SKM-1 treated with dmso at 0.1 percent for 144 hours (cell line): ENCODE results near the gene MECP2.

ENCODE experiments used
- DNase-seq: peaks from one replicate; lab custom pipeline; 2025; ENCODE audit not compliant: unreplicated experiment; lab: John Stamatoyannopoulos, UW

The MECP2 gene

DNA sequence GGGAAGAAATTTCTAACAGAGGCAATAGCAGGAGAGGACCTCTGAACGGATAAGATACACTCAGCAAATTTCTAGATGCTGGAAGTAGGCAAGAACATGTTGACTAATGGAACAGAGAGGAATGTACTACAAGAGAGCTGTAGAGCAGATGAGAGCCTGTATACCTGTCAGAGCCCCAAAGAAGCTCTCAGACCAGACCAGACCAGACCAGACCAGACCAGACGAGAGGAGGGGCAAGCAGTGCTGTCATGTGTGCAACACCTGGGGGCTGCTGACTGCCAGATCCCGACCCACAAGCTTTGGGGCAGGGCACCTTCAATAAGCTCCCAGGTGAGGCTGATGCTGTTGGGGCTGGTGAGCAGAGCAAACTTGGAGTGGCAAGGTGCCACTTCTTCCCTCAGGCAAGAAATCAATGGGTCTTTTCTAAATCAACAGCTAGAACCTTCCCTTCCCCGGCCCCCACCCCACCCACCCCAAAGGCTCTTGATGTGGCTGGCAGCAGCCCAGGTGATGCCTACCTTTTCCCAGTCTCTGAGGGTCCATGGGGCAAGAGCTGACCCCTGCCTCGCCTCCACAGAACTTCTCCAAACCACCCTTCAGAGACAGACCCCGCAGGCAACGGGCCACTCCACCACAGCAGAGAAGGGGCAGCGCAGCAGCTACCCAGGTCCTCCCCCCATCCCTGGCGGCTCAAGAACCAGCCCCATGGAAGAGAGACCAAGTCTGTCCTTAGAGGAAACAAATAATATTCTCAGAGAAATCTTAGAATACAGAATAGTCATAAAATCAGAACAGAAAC, 32.7 kb downstream of the MECP2 start:
- DNase-seq = no peak

DNA sequence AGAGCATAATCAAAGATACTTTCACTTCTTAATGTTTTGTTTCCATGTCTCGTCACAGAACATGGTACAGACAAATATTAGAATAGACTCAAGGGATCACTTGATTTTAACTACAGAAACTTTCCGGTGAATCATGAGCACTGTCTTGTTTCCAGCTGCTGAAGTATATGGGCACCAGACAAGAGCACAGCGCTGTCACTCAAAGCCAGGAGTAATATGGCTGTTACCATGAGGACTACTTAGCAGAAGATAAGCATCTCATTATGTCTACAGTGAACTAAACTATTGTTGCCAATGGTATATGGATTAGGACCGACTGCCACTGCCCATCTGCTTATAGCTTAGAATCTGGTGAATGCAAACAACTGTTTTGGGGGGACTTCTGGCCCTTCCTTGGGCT, 34.3 kb downstream of the MECP2 start:
- no peak for DNase-seq

DNA sequence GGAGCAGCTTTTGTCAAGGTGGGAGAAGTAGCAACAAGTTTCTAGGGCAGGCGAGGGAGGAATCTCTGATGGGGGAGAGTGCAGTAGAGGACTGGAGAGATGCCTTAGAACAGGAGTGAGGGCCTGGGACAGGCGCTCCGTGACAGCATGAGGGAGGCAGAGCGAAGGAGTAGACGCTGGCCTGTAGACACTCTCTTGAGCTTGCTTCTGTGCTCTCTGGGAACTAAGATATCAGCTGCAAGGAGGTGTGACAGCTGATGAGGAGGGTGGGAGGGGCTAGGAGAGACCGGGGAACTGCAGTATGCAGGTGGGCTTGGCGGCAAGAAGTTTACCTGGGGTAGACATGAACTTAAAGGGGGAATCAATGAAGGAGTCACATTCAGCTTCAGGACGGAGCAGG, 35.7 kb downstream of the MECP2 start:
- DNase-seq = no peak

DNA sequence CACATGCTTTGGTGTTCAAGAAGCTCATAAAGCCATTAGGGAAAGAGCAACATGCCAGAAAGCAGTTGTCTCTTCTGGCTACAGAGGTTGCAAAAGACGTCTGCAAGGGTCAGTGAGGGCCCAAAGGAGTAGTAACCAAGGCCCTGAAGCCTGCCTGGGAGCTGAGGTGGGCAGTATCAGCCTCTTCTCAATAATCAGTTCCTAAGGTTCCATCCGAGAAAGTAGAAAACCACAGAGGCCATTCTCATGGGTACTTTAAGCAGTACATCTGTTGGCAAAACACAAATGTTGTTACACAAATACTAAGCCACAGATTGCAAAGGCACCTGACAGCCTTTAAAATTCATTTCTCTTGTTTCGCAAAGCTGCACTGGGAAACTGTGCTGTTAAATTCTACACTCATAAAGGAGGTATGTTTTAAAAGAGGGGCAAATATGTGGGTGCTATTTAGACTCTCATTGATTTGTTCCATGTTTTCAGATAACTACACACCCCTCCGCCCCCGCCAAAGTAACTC, 37.7 kb downstream of the MECP2 start:
- DNase-seq = no peak

DNA sequence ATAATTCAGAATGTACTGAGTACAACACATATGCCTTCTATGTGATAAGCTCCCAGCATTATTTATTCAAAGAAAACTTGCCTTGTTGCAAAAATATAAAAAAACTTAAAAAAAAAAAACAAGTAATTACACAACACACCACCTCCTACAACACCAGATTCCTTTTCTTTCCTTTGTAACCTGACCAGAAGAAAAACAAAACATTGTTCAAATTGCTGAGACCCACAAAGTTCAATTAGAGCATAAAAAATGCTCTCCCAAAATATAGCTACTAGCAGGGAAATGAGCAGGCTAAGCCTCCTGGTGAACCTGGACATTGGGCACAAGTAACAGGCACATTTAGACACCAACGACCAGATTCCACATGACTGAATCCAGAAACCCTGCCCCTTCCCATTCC, 38.3 kb downstream of the MECP2 start:
- no peak for DNase-seq

DNA sequence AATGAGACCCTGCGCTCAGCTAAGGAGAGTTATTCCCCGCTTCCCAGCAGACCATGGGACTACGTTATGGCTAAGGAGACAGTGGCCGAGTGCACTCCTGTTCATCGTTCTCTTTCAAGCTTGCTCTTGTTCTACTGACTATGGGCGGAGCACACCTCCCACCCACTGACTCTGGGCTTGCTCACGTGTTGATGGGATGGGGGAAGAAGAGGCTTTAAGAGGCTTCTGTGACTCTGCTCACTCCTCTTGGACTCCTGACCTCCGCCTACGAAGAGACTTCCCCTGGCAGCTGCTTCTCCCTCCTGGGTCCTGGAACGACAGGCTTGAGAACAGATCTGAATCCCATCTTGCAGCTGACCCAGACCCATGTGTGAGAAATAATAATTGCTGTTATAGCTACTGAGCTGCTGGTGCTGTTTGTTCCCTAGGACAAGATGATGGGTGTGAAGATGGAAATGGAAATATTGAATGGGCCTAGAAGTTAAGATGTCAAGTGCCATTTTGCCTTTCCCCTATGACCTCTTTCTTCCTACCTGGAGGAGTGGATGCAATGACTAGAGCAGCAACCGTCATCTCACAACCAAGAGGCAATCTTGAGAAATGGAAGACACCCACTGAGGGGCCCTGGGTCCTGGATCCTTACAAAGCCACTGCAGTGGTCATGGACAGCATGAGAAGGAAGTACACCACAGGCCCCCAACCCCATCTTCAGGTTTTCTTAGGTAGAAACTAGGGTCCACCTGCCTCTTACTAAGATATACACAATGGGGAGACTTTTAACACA, 39.1 kb downstream of the MECP2 start:
- DNase-seq = no peak

DNA sequence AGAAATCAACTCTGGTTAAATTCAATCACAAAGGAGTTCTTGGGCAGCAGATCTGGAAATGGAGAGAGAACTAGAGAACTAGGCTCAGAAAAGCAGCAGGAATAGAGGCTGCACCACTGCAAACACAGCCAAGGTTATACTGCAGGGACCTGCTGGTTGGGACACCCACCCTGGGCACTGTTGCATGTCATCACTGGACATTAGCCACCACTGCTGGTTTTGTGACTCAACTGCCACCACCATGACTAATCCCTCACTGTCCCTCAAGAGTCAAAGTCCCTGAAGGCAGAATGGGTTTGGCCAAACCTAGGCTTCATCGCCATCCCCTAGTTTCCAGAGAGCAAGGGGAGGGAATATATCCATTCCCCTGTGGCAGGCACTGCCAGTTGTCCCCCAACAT, 39.7 kb downstream of the MECP2 start:
- DNase-seq = no peak

DNA sequence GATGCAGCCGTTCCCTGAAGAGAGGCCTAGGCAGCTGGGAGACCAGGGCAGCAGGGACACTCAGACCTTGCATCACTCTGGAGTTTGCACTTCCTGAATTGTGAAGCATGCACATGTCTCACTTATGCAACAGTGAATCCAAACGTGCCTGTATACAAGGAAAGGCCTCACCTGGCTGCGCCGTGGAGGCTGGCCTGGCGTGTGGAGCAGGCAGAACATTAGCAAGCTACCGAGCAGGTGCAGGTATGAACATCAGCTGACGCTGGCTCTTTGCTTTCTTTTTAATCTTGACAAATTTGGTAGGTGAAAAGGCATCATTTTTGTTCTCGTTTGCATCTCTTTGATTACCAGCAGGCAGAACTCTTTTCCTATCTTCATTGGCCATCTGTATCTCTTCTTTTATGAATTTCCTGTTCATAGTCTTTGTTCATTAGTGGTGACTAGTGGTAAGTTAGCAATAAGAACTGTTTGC, 40.7 kb downstream of the MECP2 start:
- DNase-seq = peak; percentile 18

DNA sequence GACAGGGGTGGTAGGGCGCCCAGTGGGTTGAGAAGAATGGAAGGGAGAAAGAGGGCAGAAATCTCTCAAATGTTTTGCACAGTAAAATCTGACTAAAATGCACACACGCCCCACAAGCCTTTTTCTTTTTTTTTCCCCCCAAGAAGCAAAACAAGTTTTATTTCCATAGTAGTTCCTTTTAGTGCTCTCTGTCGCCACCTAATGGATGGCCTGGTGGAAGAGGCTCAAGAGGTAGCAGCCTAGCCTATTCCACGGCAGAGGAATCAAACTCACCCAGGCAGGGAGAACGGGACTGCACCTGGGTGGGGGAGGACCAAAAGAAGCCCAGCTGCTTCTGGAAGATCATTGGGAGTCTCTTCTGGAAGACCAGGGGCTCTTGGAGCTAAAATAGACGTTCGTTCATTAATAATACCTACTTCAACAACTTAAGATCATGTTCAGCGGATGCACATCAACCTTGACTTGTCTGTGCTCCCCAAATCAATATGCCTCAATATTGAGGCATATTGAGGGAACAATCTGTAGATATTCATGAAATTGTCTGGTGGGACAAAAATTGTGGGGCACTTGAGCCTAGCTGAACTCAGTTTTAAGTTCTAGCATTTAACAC, 46.2 kb downstream of the MECP2 start:
- DNase-seq = no peak

DNA sequence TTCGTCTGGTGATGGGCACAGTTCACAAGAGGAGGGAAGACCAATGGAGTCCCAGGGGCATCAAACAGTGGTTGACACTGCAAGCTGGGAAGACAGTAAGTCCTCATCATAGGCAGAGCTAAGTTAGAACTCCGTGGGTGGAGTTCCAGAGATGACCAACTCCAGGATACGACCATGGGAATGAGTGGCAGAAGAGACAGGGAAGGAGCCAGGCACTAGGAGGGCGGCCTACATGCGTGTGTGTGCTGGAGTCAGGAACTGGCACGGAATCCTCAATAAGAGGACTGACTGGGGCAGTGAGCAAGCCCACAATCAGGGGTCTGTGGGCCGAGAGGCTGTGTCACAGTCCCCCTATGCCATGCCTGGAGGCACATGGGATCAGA, 47.4 kb downstream of the MECP2 start:
- no peak for DNase-seq

DNA sequence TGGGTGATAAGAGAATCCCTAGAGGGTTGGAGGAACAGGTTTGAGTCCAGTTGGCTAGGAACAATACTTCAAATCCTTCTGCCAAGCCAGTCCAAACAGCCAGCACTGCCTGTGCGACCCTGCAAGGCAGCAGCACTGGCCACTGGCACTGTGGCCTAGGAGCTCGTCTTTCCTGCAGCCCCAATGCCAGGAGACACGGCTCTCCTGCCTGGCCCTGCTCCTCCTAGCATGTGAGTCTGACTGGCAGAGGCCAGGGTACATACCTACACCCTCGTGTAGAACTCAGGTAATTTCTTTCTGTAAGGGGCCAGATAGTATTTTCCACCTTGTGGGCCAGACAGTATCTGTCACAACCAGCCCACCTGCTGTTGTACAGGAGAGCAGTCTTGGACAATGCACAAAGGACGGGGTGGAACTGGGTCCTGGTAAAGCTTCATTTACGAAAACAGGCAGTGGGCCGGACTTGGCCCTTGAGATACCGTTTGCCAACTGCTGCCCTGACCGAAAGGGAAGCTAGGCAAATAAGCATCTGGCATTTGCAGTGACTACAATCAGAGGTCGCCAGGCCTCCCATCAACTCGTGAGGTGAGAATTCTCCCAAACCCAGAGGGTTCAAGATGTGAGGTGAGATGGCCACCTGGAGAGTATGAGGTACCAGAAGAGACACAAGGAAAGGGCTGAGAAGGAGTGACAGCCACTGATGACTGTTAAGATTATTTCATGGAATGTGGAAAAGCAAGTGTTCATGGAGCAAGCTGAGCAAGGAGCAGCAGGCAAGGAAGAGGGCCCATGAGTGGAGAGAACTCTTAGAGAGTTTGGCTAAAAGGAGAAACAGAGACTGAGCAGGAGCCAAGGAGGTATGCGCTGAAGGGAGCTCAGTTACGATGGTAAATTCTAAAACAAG, 48.1 kb downstream of the MECP2 start:
- DNase-seq = no peak

DNA sequence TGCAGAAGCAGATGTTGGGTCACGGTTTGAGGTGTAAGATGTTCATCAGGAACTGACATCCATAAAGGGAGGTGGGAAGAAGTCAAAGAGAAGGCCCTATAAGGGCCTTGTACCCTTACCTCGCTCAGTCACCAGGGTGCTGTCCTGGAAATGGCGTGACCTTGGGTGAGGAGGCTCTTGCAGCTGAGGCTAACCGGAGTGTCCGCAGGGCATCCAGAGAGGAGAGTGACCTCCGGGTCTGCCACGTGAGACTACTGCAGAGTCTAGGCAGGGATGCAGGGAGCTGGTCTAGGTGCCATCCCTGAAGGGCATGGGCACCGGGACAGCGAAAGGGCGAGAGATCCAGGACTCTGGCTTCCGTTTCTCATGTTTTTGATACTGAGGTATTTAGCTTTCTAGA, 49.1 kb downstream of the MECP2 start:
- no peak for DNase-seq

DNA sequence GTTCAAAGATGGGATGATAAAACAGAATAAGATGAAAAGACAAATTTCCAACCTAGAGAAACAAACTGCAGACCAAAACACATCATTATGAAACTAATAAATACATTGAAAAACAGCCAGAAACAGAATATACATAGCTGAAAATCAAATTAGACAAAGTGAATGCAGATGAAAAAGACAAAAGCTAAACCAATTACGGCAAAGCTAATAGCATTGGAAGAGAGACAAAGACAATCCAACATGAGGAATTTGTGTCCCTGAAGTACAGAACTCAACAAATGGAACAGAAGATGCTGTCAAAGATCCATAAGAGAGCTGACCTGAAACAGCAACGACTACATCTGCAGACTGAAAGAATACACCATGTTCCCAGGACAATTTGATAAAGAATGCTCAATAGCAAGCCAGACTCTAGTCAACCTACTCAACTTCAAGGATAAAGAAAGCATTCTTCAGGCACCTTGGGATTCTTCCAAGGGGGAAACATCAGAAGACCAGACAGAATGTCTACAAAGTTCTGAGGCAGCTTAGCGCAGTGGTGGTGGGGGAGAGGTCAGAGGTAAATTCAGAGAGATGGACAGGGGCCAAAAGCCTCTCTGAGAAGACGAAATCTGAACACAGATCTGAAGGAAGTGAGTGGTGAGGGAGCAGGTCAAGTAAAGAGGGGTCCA, 50.4 kb downstream of the MECP2 start:
- DNase-seq = no peak

DNA sequence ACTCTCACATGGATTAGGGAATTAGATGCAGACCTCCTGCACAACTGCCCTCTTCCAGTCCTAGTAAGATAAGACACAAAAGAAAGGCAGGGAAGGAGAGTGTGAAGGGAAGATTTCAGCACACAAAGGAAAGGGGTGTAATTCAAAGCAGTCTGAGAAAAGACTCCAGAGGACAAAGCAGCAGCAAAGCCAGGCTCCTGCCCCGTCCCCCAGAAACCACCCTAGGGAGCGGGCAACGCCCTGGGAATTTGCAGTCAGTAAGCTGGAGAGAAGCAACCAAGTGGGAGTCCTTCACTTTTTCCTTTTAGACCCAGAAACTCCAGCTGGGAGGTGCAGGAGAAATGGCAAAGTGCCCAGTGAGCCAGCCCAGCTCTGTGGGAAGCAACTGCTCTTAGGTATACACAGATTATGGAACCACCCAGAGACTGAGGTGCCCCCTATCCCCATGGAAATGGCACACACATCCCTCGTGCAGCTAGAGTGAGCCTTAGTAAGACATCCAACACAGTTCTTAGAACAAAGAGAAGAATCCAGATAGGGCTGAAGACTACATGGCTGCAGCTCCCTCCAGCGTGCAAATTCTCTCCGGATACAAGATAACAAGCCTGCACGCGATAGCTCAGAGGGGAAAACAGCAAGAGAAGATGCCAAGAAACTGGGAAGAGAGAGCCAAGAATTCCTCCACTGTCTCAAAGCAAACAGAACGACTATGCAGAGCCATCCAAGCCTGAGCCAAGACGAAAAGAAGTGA, 51.3 kb downstream of the MECP2 start:
- no peak for DNase-seq

DNA sequence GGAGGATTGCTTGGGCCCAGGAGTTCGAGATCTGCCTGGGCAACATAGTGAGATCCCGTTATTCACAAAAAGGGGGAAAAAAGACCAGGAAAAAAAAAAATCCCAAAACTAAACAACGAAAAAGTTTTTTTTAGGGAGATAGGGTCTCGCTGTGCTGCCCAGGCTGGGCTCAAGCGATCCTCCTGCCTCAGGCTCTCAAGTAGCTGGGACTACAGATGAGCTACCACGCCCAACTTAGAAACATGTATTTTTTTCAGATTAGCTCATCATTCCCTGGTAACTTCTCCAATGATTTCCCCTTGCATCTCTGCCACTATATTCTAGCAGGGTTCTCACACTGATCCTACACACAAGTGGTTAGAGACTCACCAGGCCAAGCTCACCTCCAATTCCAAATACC, 53.4 kb downstream of the MECP2 start:
- no peak for DNase-seq

DNA sequence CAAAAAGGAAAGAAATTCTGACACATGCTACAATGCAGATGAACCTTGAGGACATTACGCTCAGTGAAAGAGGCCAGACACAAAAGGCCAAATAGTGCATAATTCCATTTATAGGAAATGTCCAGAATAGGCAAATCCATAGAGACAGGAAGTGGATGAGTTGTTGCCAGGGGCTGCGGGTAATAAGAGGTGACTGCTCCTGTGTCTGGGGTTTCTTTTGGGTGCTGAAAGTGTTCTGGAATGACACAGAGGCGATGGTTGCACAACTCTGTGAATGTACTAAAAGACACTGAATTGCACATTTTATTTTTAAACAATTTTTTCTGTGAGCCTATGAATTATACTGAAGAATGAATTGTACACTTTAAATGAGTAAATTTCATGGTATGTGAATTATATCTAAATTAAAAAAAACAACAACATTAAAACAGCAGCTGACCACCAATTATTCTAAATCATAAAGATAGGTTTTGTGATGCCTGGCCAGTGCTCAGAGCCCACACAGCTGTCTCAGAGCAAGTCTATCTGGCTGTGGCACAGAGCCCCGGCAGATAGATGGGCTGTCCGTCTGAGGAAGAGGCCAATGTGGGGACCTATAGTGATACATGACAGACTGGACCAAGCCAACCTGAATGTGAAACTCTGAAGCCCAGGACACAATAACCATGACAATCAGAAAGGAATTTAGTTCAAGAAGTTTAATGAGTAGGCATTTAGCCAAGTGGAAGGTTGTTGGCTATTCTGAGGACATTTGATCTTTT, 54.3 kb downstream of the MECP2 start:
- no peak for DNase-seq

DNA sequence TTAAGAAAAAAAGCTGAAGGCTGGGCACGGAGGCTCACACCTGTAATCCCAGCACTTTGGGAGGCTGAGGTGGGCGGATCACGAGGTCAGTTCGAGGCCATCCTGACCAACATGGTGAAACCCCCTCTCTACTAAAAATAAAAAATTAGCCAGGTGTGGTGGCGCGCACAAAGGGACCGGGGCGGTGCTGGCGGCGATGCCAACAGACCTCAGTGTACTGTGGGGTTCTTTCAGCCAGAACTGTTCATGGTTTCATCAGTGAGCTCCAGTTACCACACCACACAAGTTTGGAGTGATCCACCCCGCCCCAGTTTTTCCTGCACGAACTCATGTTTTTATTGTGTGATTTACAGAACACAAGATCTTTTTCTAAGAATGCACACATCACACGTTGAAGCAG, 56.7 kb downstream of the MECP2 start:
- no peak for DNase-seq

DNA sequence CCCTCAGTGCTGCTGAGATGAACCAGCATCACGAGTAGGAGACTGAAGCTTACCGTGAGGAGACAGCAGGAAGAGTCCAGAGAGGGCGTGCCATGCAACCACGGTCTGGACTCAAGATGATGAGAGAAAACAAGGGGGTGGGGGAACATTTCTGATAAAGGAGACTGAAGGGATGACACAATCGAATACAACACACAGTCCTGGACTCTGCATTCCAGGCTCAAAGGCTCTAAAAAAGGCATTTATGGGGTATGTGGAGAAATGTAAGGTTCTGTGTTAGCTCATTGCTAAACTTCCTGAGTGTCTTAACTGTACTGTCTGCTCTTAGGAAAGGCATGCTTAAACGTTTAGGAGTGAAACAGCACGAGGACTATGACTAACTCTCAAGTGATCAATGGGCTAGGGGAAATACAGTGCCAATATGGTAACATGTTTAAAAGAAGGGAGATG, 57.2 kb downstream of the MECP2 start:
- peak; percentile 50 for DNase-seq

DNA sequence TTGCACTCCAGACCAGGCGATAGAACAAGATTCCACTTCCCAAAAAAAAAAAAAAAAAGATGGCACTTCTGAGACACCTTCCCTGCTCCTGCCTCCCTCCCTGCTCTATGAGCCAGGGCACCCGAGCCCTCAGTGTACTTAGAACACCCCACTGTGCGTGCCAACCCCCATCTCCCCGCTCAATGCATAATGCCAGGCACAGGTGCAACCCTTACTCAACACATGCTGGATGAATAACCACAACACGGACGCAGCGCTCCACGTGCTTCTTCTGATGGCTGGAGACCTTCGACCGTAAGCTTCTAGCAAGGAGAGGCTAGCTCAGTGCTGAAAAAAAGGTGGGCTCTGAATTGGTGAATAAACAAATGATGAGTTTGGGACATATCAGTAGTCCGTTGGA, 57.9 kb downstream of the MECP2 start:
- no peak for DNase-seq
